ENCODE measurements around the gene GNAS-AS1.

GNAS-AS1 gene

GRCh38 chr20:58774667-58775263, 75.9 kb downstream of the GNAS-AS1 start:
- no peak for DNase-seq

GRCh38 chr20:58774214-58774613, 76.5 kb downstream of the GNAS-AS1 start:
- DNase-seq: no peak

GRCh38 chr20:58772786-58773185, 77.9 kb downstream of the GNAS-AS1 start:
- no peak for DNase-seq

All from NCI-H524 treated with DMSO at 0.1 percent for 48 hours (cell line).